ENCODE measurements around the gene KRT24. TPM values are rescaled to one million over a fixed set of nuclear protein-coding genes. Genes with fewer than 3 reads are reported as not detected.

Gene KRT24
- total and polyA plus RNA-seq, 2 donors (not counting 1 experiment from before 2014, with no cell fraction given): not detected

- TF ChIP-seq CTCF (conservative IDR thresholded peaks at IDR 0.05 in 1 of 2, IDR thresholded peaks at IDR 0.05 in 1 of 2; ENCODE audit: low read depth in 1 of 2, low read length in 2 of 2) (no peak), EZH2 (IDR thresholded peaks at IDR 0.05; ENCODE audit: low read length, missing control alignments) (no peak)
- H3K27me3 ChIP-seq (ENCODE audit: control insufficient read depth, insufficient read depth, low read length): peaks cover 7% of the 10 kb centered on the region
Measured at GRCh38 chr17:40679523-40679907, 24.0 kb downstream of the KRT24 start.

GRCh38 chr17:40678902-40679522 is 24.5 kb downstream of the KRT24 start:
- DNase-seq (ENCODE audit: low read depth in 2 of 2): peak in 1 of 2 donors; percentile 2
- Histone ChIP-seq H3K9ac (ENCODE audit: insufficient read depth, low read length) (no peak overlapping the region), H3K27ac (ENCODE audit: insufficient read depth, low read length) (no peak overlapping the region), H3K4me1 (ENCODE audit: control insufficient read depth, extremely low read depth, insufficient read depth, low read length) (no peaks in the 10 kb centered on the region), H3K27me3 (ENCODE audit: control insufficient read depth, insufficient read depth, low read length) (peaks cover 9% of the 10 kb centered on the region), H4K20me1 (ENCODE audit: control insufficient read depth, extremely low read depth, insufficient read depth, low read length) (no peaks in the 10 kb centered on the region), H2AFZ (ENCODE audit: low read length) (no peak overlapping the region), H3K36me3 (ENCODE audit: control insufficient read depth, insufficient read depth, low read length) (no peaks in the 10 kb centered on the region), H3K9me3 (ENCODE audit: control insufficient read depth, insufficient read depth, low read depth, low read length) (no peaks in the 10 kb centered on the region), H3K4me3 (replicated peaks in 1 of 4; ENCODE audit: control extremely low read depth in 1 of 4, insufficient read depth in 1 of 4, low read depth in 3 of 4, low read length in 4 of 4) (no peak overlapping the region), H3K79me2 (ENCODE audit: control insufficient read depth, insufficient read depth, low read length) (no peaks in the 10 kb centered on the region), H3K4me2 (ENCODE audit: extremely low read depth, insufficient read depth, low read length) (no peak overlapping the region)
- no peak for TF ChIP-seq EZH2 (IDR thresholded peaks at IDR 0.05; ENCODE audit: low read length, missing control alignments)
- TF ChIP-seq CTCF (conservative IDR thresholded peaks at IDR 0.05 in 1 of 2, IDR thresholded peaks at IDR 0.05 in 1 of 2; ENCODE audit: low read depth in 1 of 2, low read length in 2 of 2): no peak

More at GRCh38 chr17:40679523-40679907, 24.0 kb downstream of the KRT24 start:
- no peaks in the 10 kb centered on the region for H3K4me1 ChIP-seq (ENCODE audit: control insufficient read depth, extremely low read depth, insufficient read depth, low read length)
- H3K36me3 ChIP-seq (ENCODE audit: control insufficient read depth, insufficient read depth, low read length): no peaks in the 10 kb centered on the region
- no peak overlapping the region for H3K9ac ChIP-seq (ENCODE audit: insufficient read depth, low read length)
- no peaks in the 10 kb centered on the region for H3K79me2 ChIP-seq (ENCODE audit: control insufficient read depth, insufficient read depth, low read length)
- no peak overlapping the region for H2AFZ ChIP-seq (ENCODE audit: low read length)
- H3K9me3 ChIP-seq (ENCODE audit: control insufficient read depth, insufficient read depth, low read depth, low read length): no peaks in the 10 kb centered on the region
- no peak overlapping the region for H3K27ac ChIP-seq (ENCODE audit: insufficient read depth, low read length)
- no peak overlapping the region for H3K4me2 ChIP-seq (ENCODE audit: extremely low read depth, insufficient read depth, low read length)
- H4K20me1 ChIP-seq (ENCODE audit: control insufficient read depth, extremely low read depth, insufficient read depth, low read length): no peaks in the 10 kb centered on the region
- no peak overlapping the region for H3K4me3 ChIP-seq (replicated peaks in 1 of 4; ENCODE audit: control extremely low read depth in 1 of 4, insufficient read depth in 1 of 4, low read depth in 3 of 4, low read length in 4 of 4)
- DNase-seq (ENCODE audit: low read depth in 2 of 2): no peak

GRCh38 chr17:40675905-40676304 is 27.6 kb downstream of the KRT24 start:
- Histone ChIP-seq H3K36me3 (ENCODE audit: control insufficient read depth, insufficient read depth, low read length) (no peaks in the 10 kb centered on the region), H3K4me3 (replicated peaks in 1 of 4; ENCODE audit: control extremely low read depth in 1 of 4, insufficient read depth in 1 of 4, low read depth in 3 of 4, low read length in 4 of 4) (no peak overlapping the region), H4K20me1 (ENCODE audit: control insufficient read depth, extremely low read depth, insufficient read depth, low read length) (no peaks in the 10 kb centered on the region), H3K27ac (ENCODE audit: insufficient read depth, low read length) (no peak overlapping the region), H3K4me1 (ENCODE audit: control insufficient read depth, extremely low read depth, insufficient read depth, low read length) (no peaks in the 10 kb centered on the region), H3K4me2 (ENCODE audit: extremely low read depth, insufficient read depth, low read length) (no peak overlapping the region), H2AFZ (ENCODE audit: low read length) (no peak overlapping the region), H3K9me3 (ENCODE audit: control insufficient read depth, insufficient read depth, low read depth, low read length) (no peaks in the 10 kb centered on the region), H3K79me2 (ENCODE audit: control insufficient read depth, insufficient read depth, low read length) (no peaks in the 10 kb centered on the region), H3K9ac (ENCODE audit: insufficient read depth, low read length) (no peak overlapping the region), H3K27me3 (ENCODE audit: control insufficient read depth, insufficient read depth, low read length) (peaks cover 5% of the 10 kb centered on the region)
- TF ChIP-seq EZH2 (IDR thresholded peaks at IDR 0.05; ENCODE audit: low read length, missing control alignments): no peak
- no peak for TF ChIP-seq CTCF (conservative IDR thresholded peaks at IDR 0.05 in 1 of 2, IDR thresholded peaks at IDR 0.05 in 1 of 2; ENCODE audit: low read depth in 1 of 2, low read length in 2 of 2)
- DNase-seq (ENCODE audit: low read depth in 2 of 2): no peak

All from fibroblast of lung (primary cell).